ENCODE measurements around the gene LRGUK.
A peak's percentile ranks its signal among the peaks of the same experiment; 100 is the strongest.
"Not testable (repeated sequence)": the region's sequence is repeated elsewhere in the genome, so short reads cannot be mapped to it uniquely, and the experiment has no call there.

Gene LRGUK

GRCh38 chr7:134186027-134186426, 58.9 kb downstream of the LRGUK start:
- peak; percentile 2 for DNase-seq (ENCODE audit: low read depth)

- DNase-seq (ENCODE audit: low read depth): no peak
Measured at GRCh38 chr7:134186801-134187200, 59.7 kb downstream of the LRGUK start.

GRCh38 chr7:134187893-134188292, 60.8 kb downstream of the LRGUK start:
- DNase-seq (ENCODE audit: low read depth): no peak

GRCh38 chr7:134188311-134188710, 61.2 kb downstream of the LRGUK start:
- DNase-seq (ENCODE audit: low read depth): no peak

- no peak for DNase-seq (ENCODE audit: low read depth)
Measured at GRCh38 chr7:134189559-134189958, 62.4 kb downstream of the LRGUK start.

- no peak for DNase-seq (ENCODE audit: low read depth)
Measured at GRCh38 chr7:134191876-134192275, 64.7 kb downstream of the LRGUK start.

GRCh38 chr7:134193240-134193639, 66.1 kb downstream of the LRGUK start:
- no peak for DNase-seq (ENCODE audit: low read depth)

- DNase-seq (ENCODE audit: low read depth): no peak
Measured at GRCh38 chr7:134195252-134195651, 68.1 kb downstream of the LRGUK start.

- DNase-seq (ENCODE audit: low read depth): no peak
Measured at GRCh38 chr7:134196439-134196838, 69.3 kb downstream of the LRGUK start.

GRCh38 chr7:134197345-134197744, 70.2 kb downstream of the LRGUK start:
- DNase-seq (ENCODE audit: low read depth): no peak

GRCh38 chr7:134200970-134201369, 73.8 kb downstream of the LRGUK start:
- no peak for DNase-seq (ENCODE audit: low read depth)

GRCh38 chr7:134201569-134202261, 74.6 kb downstream of the LRGUK start:
- no peak for DNase-seq (ENCODE audit: low read depth)

GRCh38 chr7:134203186-134203889, 76.2 kb downstream of the LRGUK start:
- DNase-seq (ENCODE audit: low read depth): no peak

GRCh38 chr7:134209322-134210015, 82.3 kb downstream of the LRGUK start:
- DNase-seq (ENCODE audit: low read depth): no peak

- DNase-seq (ENCODE audit: low read depth): no peak
Measured at GRCh38 chr7:134210227-134210626, 83.1 kb downstream of the LRGUK start.

GRCh38 chr7:134210976-134211663, 84.0 kb downstream of the LRGUK start:
- DNase-seq (ENCODE audit: low read depth): no peak

GRCh38 chr7:134211817-134212216, 84.7 kb downstream of the LRGUK start:
- DNase-seq (ENCODE audit: low read depth): no peak

GRCh38 chr7:134212576-134213546, 85.7 kb downstream of the LRGUK start:
- peak; percentile 12 for DNase-seq (ENCODE audit: low read depth)

GRCh38 chr7:134220236-134220635, 93.1 kb downstream of the LRGUK start:
- no peak for DNase-seq (ENCODE audit: low read depth)

GRCh38 chr7:134231296-134231695, 104.2 kb downstream of the LRGUK start:
- DNase-seq (ENCODE audit: low read depth): not testable (repeated sequence)

- no peak for DNase-seq (ENCODE audit: low read depth)
Measured at GRCh38 chr7:134234216-134234615, 107.1 kb downstream of the LRGUK start.
